AG04450 (cell line): ENCODE measurements around the gene SEMA3G. TPM values are rescaled to one million over a fixed set of nuclear protein-coding genes. Genes with fewer than 3 reads are reported as not detected.

ENCODE experiments used
- CTCF ChIA-PET: fragments of 300-600, 350-600 bp; formaldehyde crosslinking; extraction: SDS; loops from one replicate; lab custom pipeline; 2022; ENCODE audit warnings: antibody characterized with exemption, inconsistent platforms; lab: Charles Lee
- POLR2A ChIA-PET: fragments of 350-600 bp; formaldehyde crosslinking; extraction: SDS; loops from one replicate; lab custom pipeline; 2021; ENCODE audit warnings: antibody characterized with exemption, inconsistent platforms; lab: Yijun Ruan, JAX
- DNase-seq: peaks from one replicate; pipeline ENCODE4 v3.0.0-alpha.2; 2011; ENCODE audit warnings: low read depth, low spot score
- H3K27ac ChIP-seq: one replicate; pipeline ENCODE4 v1.5.1; 2012; ENCODE audit warnings: low read depth, low read length, control low read depth
- H3K27me3 ChIP-seq: one replicate; pipeline ENCODE4 v1.6.0; 2012; ENCODE audit warnings: low read length; ENCODE audit not compliant: control insufficient read depth, insufficient read depth
- H3K4me3 ChIP-seq: 2 replicates; pipeline ENCODE4 v1.5.1; 2011; ENCODE audit warnings: mild to moderate bottlenecking, low read depth, low read length, control low read depth
- H3K9me3 ChIP-seq: 2 replicates; pipeline ENCODE4 v1.5.1; 2012; ENCODE audit warnings: low read length; ENCODE audit not compliant: control insufficient read depth, insufficient read depth
- CTCF ChIP-seq: IDR thresholded peaks from 2 replicates; pipeline ENCODE4 v1.5.1; 2011; ENCODE audit warnings: low read depth, low read length, control low read depth, inconsistent platforms
- polyA plus RNA-seq: library from polyadenylated mRNA; depleted of rRNA; stranded (reverse); fragments of >200 nt; gene quantifications from 2 replicates; pipeline ENCODE4 v1.2.3, GENCODE V29; 2011

The SEMA3G gene
- polyA plus RNA-seq, 1 experiment, result not detected

GRCh38 chr3:52456800-52457183, 11.9 kb upstream of the SEMA3G start:
- Histone ChIP-seq H3K27me3 (no peaks in the 10 kb centered on the region), H3K4me3 (peak overlapping the region; percentile 80), H3K9me3 (no peaks in the 10 kb centered on the region), H3K27ac (peak overlapping the region; percentile 31)
- DNase-seq, result no peak
- POLR2A ChIA-PET, result interaction anchor here (1.6 kb wide), 1 partner anchor 9 kb away, joined by 4 read pairs; no protein-coding TSS in a partner anchor
- TF ChIP-seq CTCF, result no peak
- CTCF ChIA-PET, result interaction anchor here (0.6 to 1.9 kb wide), 5 partner anchors 8 to 179 kb away, joined by 3 to 14 read pairs (median 7); no protein-coding TSS in a partner anchor

- no peak for DNase-seq
- peak overlapping the region; percentile 80 for H3K4me3 ChIP-seq
- ChIA-PET POLR2A (interaction anchor here (1.6 kb wide), 1 partner anchor 10 kb away, joined by 4 read pairs; no protein-coding TSS in a partner anchor), CTCF (interaction anchor here (1.0 to 1.9 kb wide), 3 partner anchors 9 to 44 kb away, joined by 7 to 14 read pairs (median 9); no protein-coding TSS in a partner anchor)
- H3K9me3 ChIP-seq, result no peaks in the 10 kb centered on the region
- no peak for TF ChIP-seq CTCF
- H3K27me3 ChIP-seq, result no peaks in the 10 kb centered on the region
- peak overlapping the region; percentile 39 for H3K27ac ChIP-seq
Observed at GRCh38 chr3:52456169-52456799, 11.4 kb upstream of the SEMA3G start.

DNA sequence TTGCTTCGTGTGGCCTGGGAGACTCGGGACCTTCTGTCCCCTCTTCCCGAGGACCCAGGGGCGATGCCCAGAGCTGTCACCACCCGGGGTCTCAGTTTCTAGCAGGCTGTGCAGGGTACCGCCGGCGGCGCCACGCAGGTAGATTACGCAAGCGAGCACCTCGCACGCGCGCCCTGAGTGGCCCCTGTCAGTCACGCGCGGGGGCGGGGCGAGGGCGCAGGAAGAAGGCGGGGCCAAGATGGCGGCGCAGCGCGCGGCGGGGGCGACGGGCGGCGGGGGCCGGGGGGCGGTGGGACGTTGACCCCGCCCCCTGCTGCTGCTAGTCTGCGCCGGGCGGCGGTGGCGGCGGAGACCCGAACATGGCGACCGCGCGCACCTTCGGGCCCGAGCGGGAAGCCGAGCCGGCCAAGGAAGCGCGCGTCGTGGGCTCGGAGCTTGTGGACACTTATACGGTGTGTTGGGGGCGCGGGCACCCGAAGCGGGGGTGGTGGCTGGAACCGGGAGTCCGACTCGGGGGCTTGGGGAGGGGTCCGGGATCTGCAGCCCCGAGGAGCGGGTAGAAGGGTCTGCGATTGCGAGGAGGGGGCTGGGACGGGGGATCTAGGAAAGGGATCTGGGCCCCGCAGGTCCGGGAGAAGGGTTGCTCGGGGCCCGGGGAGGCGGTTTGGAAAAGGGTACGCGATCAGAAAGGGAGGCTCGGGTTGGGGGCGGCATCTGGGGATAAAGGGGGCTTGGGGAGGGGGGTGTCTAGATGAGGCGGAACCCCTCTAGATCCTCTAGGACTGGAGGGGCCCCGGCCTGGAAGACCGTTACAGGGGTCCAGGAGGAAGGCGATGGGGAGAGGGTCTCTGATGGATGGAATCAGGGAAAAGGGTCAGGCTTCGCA, 10.6 kb upstream of the SEMA3G start, which contains the start of gene NISCH:
NISCH (plus strand) TSS at position 322 of the 886 bp plus-strand sequence; CDS start at position 360, 38 bp downstream.
- ChIA-PET CTCF (interaction anchor here (1.0 kb wide), 1 partner anchor 44 kb away, joined by 7 read pairs; no protein-coding TSS in a partner anchor), POLR2A (no interaction called here)
- no peak for DNase-seq
- Histone ChIP-seq H3K27ac (peak within 1 kb of the TSS; percentile 39), H3K9me3 (no peaks in the 10 kb centered on the region), H3K4me3 (peak within 1 kb of the TSS; percentile 80), H3K27me3 (no peaks in the 10 kb centered on the region)
- TF ChIP-seq CTCF, result no peak

GRCh38 chr3:52454938-52455282, 10.0 kb upstream of the SEMA3G start:
- DNase-seq, result no peak
- peak overlapping the region; percentile 21 for H3K27ac ChIP-seq
- POLR2A ChIA-PET, result no interaction called here
- H3K27me3 ChIP-seq, result no peaks in the 10 kb centered on the region
- no peaks in the 10 kb centered on the region for H3K9me3 ChIP-seq
- H3K4me3 ChIP-seq, result peak overlapping the region; percentile 80
- CTCF ChIA-PET, result interaction anchor here (1.1 kb wide), 1 partner anchor 42 kb away, joined by 3 read pairs; no protein-coding TSS in a partner anchor
- no peak for TF ChIP-seq CTCF
